ENCODE data around the gene ATL3.
"Not testable (repeated sequence)": the region's sequence is repeated elsewhere in the genome, so short reads cannot be mapped to it uniquely, and the experiment has no call there.

ATL3 gene, protein sequence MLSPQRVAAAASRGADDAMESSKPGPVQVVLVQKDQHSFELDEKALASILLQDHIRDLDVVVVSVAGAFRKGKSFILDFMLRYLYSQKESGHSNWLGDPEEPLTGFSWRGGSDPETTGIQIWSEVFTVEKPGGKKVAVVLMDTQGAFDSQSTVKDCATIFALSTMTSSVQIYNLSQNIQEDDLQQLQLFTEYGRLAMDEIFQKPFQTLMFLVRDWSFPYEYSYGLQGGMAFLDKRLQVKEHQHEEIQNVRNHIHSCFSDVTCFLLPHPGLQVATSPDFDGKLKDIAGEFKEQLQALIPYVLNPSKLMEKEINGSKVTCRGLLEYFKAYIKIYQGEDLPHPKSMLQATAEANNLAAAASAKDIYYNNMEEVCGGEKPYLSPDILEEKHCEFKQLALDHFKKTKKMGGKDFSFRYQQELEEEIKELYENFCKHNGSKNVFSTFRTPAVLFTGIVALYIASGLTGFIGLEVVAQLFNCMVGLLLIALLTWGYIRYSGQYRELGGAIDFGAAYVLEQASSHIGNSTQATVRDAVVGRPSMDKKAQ

DNA sequence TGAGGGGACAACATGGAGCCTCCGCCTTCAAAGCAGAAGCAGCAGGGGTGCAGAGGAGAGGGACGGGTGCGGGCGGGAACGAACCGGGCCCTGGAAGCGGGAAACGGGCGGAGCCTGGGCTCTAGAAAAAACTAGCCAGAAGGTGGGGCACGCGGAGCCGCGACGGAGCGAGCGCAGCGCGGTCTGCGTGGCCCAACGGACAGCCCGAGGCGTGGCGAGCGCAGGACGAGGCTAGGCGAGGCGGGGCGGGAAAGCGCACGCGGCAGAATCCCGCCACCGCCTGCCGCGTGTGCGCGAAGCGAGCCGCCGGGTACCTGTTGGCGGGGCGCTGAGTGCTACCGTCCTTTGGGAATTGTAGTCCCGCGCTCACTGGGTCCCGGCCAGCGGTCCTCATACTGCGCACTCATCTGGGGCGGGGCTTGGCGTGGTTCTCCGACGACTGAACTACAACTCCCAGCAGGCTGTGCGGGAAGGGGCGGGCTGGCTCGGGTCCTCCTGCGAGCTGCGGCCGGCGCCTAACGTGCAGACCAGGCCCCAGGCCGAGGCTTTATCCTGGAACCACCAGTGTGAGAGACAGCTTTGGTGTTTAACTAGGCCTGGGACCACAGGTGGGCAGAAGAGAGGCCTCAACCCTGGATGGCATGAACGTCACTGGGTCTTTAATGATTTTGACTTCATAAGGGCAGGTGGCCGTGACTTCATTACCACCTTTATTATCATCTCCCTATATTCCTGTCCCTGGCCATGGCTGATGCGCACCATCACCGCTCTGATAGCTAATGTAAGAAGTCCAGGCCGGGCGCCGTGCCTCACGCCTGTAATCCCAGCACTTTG lies at the start of gene ATL3:
Gene ATL3 (minus strand): TSS at position 55 of the 834 bp plus-strand sequence. CDS start 41 bp downstream, at position 14.
- in situ Hi-C loops (cut with HindIII; ENCODE audit: low sequenced_read_pairs) = no loop called here

DNA sequence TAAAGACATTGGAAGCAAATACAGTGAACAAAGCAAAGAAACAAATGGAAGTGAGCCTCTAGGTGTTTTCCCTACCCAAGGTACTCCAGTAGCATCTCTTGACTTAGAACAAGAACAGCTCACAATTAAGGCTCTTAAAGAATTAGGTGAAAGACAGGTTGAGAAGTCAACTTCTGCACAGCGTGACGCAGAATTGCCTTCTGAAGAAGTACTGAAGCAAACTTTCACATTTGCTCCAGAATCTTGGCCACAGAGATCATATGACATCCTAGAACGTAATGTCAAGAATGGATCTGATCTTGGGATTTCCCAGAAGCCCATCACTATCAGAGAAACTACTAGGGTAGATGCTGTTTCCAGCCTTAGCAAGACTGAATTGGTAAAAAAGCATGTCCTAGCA lies 49.4 kb upstream of the ATL3 start:
- in situ Hi-C loops (cut with HindIII; ENCODE audit: low sequenced_read_pairs) = no loop called here

DNA sequence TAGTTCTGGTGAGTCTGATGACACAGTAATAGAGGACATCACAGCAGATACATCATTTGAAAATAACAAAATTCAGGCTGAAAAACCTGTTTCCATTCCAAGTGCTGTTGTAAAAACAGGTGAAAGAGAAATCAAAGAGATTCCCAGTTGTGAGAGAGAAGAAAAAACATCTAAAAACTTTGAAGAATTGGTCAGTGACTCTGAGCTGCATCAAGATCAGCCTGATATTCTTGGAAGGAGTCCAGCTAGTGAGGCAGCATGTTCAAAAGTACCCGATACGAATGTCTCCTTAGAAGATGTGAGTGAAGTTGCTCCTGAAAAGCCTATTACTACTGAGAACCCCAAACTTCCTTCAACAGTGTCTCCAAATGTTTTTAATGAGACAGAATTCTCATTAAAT lies 48.8 kb upstream of the ATL3 start:
- in situ Hi-C loops (cut with HindIII; ENCODE audit: low sequenced_read_pairs) = loop anchor here (5.0 to 10.0 kb wide), 2 partner anchors 58 to 75 kb away; no protein-coding TSS in a partner anchor

DNA sequence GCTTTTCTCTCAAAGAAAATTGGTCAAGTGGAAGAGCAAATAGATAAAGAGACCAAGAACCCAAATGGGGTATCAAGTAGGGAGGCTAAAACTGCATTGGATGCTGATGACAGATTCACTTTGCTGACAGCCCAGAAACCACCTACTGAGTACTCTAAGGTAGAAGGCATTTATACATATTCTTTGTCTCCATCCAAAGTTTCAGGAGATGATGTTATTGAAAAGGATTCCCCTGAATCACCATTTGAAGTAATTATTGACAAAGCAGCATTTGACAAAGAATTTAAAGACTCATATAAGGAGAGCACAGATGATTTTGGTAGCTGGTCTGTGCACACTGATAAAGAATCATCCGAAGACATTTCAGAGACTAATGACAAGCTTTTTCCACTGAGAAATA lies 47.8 kb upstream of the ATL3 start:
- in situ Hi-C loops (cut with HindIII; ENCODE audit: low sequenced_read_pairs) = loop anchor here (5.0 to 10.0 kb wide), 2 partner anchors 57 to 74 kb away; no protein-coding TSS in a partner anchor

DNA sequence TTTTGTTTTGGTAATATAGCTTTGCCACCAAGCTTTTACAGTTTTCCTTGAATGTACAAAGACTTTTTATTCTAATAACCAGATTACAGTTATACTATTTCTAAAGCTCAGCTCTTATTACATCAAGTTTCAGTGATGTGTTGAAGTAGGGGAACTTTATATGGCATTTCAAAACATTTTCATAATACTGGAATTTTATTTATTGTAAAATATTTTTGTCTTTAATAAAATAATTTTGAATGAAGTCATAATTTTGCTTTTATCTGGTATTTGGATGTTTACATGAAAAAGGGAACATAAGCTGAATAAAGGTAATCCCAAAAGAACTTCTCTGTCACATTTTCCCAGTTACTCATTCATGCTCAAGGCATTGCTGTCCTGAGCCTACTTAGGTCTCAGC lies 44.9 kb upstream of the ATL3 start:
- in situ Hi-C loops (cut with HindIII; ENCODE audit: low sequenced_read_pairs) = loop anchor here (5.0 to 10.0 kb wide), 2 partner anchors 54 to 71 kb away; no protein-coding TSS in a partner anchor

DNA sequence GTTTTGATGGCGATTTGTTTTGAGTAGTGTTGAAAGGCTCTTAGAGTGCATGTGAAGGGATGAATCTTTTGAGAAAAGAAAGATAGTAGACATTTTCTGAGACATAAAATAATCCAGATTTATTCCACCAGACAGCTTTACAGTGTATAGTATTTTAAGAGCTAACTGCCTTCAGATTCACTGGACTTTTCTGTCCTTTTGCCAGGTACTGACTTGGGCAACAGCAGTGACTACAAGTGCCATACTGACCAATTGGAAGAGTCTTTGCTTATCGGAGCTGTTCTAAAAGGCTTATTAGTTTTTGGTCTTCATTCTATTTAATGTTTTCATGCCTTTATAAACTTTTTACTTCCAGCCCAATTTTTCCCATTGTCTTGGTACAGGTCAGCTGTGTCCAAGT lies 42.6 kb upstream of the ATL3 start:
- in situ Hi-C loops (cut with HindIII; ENCODE audit: low sequenced_read_pairs) = loop anchor here (10.0 kb wide), 1 partner anchor 69 kb away; no protein-coding TSS in a partner anchor

DNA sequence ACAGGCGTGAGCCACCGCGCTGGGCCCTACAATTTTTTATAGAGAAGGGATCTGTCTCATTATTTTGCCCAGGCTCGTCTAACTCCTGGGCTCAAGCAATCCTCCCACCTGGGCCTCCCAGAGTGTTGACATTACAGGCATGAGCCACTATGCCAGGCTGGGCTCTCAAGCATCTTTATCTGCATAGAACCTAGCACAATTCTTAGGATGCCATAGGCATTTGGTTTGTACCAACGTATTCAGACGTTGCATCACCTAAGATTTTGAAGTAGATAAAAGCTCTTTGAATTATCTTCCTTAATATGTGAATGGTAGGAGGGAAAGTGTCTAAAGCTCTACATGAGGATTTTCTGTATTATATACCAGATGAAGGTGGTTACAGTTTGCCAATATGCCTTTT lies 40.7 kb upstream of the ATL3 start:
- in situ Hi-C loops (cut with HindIII; ENCODE audit: low sequenced_read_pairs) = loop anchor here (10.0 kb wide), 1 partner anchor 67 kb away; no protein-coding TSS in a partner anchor

DNA sequence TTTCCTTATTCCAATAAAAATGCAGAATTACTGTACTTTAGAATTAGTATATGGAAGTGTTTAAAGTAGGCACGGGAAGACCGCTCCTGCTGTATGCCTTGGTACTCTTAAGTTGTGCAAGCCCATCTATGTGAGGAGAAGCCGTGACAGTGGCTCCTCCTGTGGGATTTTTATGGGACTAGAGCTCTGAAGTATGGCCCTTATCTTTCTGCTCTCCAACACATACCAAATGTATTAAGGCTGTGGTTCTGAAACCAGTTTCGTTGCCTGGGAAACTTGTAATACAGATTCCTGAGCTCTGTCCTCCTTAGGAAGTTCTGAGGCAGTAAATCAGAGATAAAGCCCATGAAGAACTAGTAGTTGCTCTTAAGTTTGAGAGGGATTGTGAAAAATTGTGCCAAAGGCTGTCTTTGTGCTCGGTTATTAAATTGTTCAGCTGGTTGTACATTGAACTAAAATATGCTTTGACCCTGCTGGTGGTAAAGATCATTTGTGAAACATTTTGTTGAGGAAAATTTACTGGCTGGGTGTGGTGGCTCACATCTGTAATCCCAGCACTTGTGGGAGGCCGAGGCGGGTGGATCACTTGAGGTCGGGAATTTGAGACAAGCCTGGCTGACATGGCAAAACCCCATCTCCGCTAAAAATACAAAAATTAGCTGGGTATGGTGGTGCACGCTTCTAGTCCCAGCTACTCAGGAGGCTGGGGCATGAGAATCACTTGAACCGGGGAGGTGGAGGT lies 39.5 kb upstream of the ATL3 start:
- in situ Hi-C loops (cut with HindIII; ENCODE audit: low sequenced_read_pairs) = loop anchor here (10.0 kb wide), 1 partner anchor 66 kb away; no protein-coding TSS in a partner anchor

DNA sequence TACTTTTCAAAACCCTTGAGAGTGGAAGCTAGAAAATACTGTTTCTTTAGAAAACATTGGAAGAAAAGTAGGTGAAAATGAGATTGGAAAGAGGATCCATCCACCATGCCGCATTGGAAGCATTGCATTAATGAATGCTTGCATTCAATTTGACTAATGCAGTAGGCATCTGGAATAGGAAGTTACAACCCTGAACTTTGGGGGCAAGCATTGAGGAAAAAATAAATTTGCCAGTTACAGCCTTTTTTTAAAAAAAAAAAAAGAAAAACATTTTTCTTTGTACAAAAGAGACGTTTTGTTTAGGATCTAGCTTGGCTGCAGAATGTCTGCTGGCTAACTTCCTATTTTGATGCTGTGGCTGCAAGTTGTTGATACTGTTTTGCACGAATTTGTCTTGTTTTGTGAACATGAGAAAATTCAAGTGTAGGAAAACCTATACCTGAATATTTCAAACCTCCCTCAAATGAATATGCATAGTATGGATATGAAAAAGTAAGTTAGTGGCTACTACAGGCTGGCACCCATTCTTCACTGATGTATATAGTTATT lies 38.2 kb upstream of the ATL3 start:
- in situ Hi-C loops (cut with HindIII; ENCODE audit: low sequenced_read_pairs) = no loop called here

DNA sequence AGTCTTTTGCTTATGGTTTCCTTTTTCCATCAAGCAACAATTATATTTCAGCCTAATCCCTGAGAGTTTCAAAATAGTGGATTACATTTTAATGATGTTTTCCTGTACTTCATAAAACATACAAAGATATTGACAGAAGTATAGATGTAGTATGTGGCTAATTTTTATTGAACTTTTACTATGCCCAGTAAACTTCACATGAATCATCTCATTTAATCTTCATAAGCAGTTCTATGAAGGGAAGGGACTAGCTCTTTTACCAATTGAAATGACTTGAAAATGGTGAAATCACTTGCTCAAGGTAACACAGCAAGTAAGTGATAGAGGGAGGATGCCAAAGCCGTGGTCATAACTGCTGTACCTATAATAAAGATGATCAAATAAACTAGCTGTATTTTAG lies 37.6 kb upstream of the ATL3 start:
- in situ Hi-C loops (cut with HindIII; ENCODE audit: low sequenced_read_pairs) = no loop called here

DNA sequence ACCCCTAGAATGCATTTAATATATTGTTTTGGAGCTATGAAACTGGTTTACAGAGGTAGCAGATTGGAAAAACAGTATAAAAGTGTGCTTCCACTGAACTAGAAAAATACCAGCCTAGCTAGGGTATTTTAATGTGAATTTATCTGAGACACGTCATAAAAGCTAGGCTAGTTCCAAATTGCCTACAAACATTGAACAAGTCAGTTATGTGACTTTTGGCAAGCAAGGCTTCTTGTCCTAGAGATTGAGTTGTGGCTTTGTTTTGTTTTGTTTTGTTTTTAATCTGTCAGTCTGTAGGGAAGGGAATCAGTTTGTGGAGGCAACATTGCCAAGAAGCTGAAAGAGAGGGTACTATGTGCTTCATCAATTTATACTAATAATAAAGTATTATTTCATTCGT lies 34.4 kb upstream of the ATL3 start:
- in situ Hi-C loops (cut with HindIII; ENCODE audit: low sequenced_read_pairs) = no loop called here

DNA sequence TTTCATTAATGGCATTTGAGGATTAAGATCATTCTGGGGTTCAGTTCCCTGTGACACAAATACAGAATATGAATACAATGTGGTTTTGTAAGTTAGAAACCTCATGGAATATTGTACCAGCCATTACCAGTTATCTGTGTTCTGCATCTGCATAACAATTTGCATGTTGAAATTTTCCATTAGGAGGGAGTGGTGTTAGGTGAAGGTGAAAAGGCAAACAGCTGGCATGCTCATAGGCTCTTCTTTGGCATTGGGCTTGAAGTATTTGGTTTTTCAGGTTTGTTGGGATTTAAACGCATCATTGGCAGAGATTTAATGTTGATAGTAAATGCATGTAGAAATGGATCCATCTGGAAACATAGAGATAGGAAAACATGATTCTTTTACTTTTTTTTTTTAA lies 28.7 kb upstream of the ATL3 start:
- in situ Hi-C loops (cut with HindIII; ENCODE audit: low sequenced_read_pairs) = no loop called here

DNA sequence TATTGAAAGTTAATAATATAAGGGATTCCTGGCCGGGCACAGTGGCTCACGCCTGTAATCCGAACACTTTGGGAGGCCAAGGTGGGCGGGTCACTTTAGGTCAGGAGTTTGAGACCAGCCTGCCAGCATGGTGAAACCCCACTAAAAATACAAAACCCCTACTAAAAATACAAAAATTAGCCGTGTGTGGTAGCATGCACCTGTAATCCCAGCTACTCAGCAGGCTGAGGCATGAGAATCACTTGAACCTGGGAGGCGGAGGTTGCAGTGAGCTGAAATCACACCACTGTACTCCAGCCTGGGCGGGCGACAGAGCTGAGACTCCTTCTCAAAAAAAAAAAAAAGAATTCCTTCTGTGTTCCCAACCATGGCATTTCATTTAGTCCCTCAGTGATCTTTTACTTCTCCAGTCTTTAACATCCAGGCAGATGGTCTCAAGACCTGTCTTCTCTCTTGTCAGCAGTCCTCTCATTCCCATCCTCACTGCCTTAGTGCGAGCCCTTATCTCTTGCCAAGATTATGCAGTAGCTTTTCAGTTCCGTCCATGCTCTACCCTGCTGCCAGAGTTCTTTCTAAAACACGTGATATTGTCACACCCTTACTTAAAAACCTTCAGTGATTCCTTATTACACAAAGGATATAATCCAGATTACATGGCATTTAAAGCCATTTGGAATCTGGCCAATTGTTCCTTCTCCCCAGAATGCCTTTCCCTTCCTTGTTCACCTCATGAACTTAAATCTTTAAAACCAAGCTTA lies 28.0 kb upstream of the ATL3 start:
- in situ Hi-C loops (cut with HindIII; ENCODE audit: low sequenced_read_pairs) = no loop called here

DNA sequence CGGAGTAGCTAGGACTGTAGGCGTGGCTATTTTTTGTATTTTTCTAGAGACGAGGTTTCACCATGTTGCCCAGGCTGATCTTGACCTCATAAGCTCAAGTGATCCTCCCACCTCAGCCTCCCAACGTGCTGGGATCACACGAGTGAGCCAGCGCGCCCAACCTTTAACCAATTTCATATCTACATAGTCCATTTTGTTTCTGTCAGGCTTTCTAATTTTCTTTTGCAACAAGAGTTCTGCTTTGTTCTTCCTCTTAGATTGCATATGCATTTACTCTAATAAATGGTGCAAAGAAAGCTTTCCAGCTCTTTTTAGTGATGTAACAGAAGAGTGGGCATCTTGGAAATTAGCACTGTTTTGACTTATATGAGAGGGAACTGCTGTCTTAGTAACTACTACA lies 23.4 kb upstream of the ATL3 start:
- in situ Hi-C loops (cut with HindIII; ENCODE audit: low sequenced_read_pairs) = no loop called here

DNA sequence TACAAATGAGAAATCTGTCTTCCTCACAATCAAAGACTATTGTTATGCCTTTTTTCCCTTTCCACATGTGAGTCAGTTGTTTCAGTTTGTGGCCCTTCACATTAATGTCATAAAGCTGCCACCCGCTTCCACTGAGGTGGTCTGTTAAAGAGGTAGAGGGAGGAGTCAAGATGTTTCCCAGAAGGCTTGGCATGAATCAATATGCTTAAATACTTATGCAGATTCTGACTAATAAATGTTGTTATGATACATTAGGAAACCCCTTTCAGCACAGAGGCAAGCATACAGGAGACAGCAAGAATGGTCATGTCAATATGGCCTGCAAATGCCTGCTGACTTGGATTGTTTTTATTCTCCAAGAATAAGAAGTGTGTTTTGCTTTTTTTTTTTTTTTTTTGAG lies 16.7 kb upstream of the ATL3 start:
- in situ Hi-C loops (cut with HindIII; ENCODE audit: low sequenced_read_pairs) = no loop called here

DNA sequence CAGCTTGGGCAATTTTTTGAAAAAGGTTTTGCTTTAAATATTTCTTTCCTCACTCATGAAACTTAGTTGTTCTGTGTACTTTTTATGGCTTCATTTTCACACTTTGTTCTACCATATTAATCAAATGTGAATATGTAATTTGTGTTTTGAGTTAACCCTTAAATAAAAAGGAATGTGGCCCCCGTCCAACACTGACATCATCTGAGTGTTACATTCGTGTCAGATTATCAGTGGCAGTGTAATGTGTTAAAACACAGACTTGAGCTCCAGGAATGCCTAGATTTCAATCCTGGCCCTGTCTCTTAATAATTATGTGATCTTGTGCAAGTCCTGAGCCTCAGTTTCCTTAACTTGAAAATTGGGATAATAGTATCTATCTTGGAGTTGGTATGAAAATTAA lies 15.8 kb upstream of the ATL3 start:
- in situ Hi-C loops (cut with HindIII; ENCODE audit: low sequenced_read_pairs) = no loop called here

DNA sequence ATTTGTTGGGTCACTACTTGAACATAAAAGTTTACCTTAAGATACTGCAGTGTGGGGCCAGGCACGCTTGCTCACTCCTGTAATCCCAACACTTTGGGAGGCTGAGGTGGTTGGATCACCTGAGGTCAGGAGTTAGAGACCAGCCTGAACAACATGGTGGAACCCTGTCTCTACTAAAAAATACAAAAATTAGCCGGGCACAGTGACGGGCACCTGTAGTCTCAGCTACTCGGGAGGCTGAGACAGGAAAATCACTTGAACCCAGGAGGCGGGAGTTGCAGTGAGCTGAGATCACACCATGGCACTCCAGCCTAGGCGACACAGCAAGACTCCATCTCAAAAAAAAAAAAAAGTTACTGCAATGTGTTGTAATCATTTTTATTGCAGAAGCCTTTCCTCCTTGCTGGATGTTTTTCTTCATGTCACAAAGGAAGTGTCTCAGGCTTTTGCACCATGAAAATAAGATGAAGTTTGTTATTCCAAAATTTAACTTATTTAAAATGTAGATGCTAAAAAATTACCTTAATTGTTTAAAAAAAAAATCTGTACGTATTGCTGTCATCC lies 14.1 kb upstream of the ATL3 start:
- in situ Hi-C loops (cut with HindIII; ENCODE audit: low sequenced_read_pairs) = not testable (repeated sequence)

DNA sequence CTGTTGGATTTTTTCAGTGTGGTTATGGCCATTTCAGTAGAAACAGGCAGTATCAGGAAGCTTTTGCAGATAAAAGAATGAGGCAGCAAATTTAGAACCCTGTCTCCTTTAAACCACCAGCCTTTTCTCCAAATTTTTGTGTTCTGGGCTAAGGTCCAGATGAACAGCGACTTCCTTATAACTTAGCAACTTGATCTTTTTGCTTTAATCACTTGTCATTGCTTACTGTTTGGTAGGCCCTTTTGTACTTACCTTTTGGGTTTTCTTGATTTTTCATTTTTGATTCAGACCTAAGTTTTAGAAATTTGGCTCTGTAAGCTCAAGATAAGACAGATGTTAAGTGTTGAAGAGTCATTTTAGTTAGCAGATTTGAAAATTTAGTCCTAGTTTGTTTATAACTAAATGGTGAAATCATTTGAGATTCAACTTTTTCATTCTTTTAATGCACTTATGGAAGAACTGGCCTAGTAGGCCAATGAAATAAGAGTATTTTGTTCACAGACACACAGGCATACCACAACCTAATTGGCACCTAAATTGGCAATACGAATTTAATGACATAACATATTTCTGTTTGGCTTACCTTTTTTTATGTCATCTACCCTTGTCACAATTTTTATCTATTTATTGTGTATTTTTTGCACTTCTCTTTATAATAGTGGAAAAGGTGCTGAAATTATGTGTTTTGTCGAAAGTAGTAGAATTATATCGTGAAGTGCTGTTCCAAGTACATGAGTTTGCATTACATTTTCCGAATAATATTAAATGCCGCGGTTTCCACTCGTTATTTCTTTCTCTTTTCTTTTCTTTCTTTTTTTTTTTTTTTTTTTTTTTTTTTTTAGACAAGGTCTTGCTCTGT lies 12.2 kb upstream of the ATL3 start:
- in situ Hi-C loops (cut with HindIII; ENCODE audit: low sequenced_read_pairs) = no loop called here
